ENCODE data around the gene EML6.

The EML6 gene

DNA sequence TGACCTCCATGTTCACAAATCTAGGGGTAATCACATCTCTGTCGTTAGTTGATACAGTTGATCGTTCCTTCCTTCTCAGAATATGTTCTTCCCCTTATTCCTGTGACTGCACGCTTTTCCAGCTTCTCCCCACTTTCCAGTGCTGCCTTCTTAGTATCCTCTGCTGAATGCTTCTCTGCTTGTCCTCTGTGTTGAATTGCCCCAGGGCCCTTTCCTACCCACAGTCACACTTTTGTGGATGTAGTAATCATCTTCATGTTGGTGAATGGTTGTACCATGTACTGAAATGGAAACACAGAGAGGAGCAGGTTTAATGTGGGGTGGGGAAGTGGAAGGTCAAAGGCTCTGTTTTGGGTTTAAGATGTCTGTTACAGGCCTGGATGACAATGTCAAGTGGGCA, 47.2 kb downstream of the EML6 start:
- H4K20me1 ChIP-seq = no peaks in the 10 kb centered on the region
- no peak for TF ChIP-seq Cebpa-rat (IDR thresholded peaks at IDR 0.05)
- H3K4me1 ChIP-seq = no peaks in the 10 kb centered on the region
- H3K27me3 ChIP-seq = no peaks in the 10 kb centered on the region
- no peaks in the 10 kb centered on the region for H3K36me3 ChIP-seq
- no peak overlapping the region for H3K4me3 ChIP-seq
- no peak overlapping the region for H3K9ac ChIP-seq
- H3K4me2 ChIP-seq = no peak overlapping the region
- H3K27ac ChIP-seq = no peak overlapping the region
- H3K9me3 ChIP-seq = peaks cover 8% of the 10 kb centered on the region

DNA sequence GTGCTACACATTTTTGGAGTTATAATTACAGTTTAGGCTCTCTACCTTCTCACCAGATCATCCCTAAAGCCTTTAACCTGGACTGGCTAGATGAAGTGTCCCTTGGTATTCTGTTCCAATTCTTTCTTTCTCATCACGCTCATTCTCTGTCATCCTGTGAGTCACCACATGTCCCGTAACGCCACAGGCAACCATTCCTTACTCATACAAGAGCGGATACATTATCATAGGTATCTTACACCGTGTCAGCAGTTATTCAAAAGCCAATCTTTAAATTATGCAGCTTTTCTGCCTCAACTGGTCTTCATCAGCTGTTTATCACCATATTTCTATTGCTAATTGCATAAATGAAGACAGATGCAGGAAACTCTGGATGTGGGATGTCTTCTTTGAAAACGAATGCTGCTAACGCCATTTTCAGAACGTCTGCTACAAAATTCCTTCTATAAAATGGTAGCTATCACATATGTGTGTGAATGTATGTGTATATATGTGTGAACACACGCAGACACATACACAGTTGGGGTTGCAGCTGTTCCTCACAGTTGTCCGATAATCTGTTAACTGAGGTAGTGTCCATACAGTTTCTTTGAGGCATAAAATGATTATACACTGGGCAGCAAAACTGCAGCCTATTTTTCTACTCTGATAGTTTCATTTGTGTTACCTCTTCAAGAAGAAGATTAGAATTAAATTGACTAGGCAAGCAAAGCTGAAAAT, 47.9 kb downstream of the EML6 start:
- no peak overlapping the region for H3K4me2 ChIP-seq
- no peaks in the 10 kb centered on the region for H3K27me3 ChIP-seq
- H3K27ac ChIP-seq = no peak overlapping the region
- H3K4me1 ChIP-seq = no peaks in the 10 kb centered on the region
- no peaks in the 10 kb centered on the region for H3K36me3 ChIP-seq
- no peak for TF ChIP-seq Cebpa-rat (IDR thresholded peaks at IDR 0.05)
- H3K9me3 ChIP-seq = peaks cover 14% of the 10 kb centered on the region
- no peak overlapping the region for H3K4me3 ChIP-seq
- no peaks in the 10 kb centered on the region for H4K20me1 ChIP-seq
- H3K9ac ChIP-seq = no peak overlapping the region

DNA sequence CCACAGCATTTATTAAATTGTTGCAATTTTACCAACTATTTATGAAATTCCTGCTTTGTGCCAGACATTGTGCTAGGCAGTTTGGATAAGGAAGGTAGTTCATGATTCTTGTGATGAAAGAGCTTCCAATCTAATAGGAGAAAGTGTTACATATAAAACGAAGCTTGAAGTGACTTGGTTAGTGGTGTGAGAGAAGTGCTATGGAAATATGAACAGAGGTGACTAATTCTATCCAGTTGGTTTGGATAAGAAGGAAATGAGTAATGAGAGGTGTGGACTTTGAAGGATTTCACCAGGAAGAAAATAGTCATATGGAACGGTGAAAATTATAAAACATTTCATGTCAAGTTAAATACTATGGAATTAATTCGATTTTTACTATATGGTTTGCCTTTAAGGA, 48.6 kb downstream of the EML6 start:
- no peaks in the 10 kb centered on the region for H3K4me1 ChIP-seq
- peaks cover 14% of the 10 kb centered on the region for H3K9me3 ChIP-seq
- no peak for TF ChIP-seq Cebpa-rat (IDR thresholded peaks at IDR 0.05)
- H3K9ac ChIP-seq = no peak overlapping the region
- H3K27ac ChIP-seq = no peak overlapping the region
- no peak overlapping the region for H3K4me3 ChIP-seq
- H3K27me3 ChIP-seq = no peaks in the 10 kb centered on the region
- no peaks in the 10 kb centered on the region for H4K20me1 ChIP-seq
- no peaks in the 10 kb centered on the region for H3K36me3 ChIP-seq
- H3K4me2 ChIP-seq = no peak overlapping the region

DNA sequence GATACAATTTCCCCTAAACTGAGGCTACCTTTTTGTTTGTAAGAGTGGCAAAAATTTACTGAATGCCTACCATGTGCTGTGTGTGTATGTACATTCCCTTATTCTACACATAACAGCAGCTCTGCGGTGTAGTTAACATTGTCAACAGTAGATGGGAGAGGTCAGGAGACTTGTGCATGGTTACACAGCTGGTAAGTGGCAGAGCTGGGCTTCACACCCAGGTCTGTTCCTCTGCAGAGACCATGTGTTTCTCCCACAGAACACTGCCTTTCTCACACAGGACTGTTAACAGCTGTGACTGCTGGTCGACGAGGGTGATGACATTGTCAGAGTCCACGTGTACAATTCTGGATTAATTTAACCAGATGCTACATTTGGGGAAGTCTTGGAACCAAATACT, 49.1 kb downstream of the EML6 start:
- no peaks in the 10 kb centered on the region for H4K20me1 ChIP-seq
- no peak overlapping the region for H3K27ac ChIP-seq
- no peak overlapping the region for H3K4me3 ChIP-seq
- no peak overlapping the region for H3K9ac ChIP-seq
- H3K9me3 ChIP-seq = peaks cover 14% of the 10 kb centered on the region
- H3K4me2 ChIP-seq = no peak overlapping the region
- no peaks in the 10 kb centered on the region for H3K36me3 ChIP-seq
- no peaks in the 10 kb centered on the region for H3K4me1 ChIP-seq
- no peaks in the 10 kb centered on the region for H3K27me3 ChIP-seq
- no peak for TF ChIP-seq Cebpa-rat (IDR thresholded peaks at IDR 0.05)

- no peak overlapping the region for H3K4me3 ChIP-seq
- peaks cover 14% of the 10 kb centered on the region for H3K9me3 ChIP-seq
- no peaks in the 10 kb centered on the region for H3K4me1 ChIP-seq
- TF ChIP-seq Cebpa-rat (IDR thresholded peaks at IDR 0.05) = no peak
- no peak overlapping the region for H3K9ac ChIP-seq
- no peak overlapping the region for H3K27ac ChIP-seq
- H3K36me3 ChIP-seq = no peaks in the 10 kb centered on the region
- H3K27me3 ChIP-seq = no peaks in the 10 kb centered on the region
- no peak overlapping the region for H3K4me2 ChIP-seq
- no peaks in the 10 kb centered on the region for H4K20me1 ChIP-seq
These were observed 49.8 kb downstream of the EML6 start for GRCh38 chr2:54773233-54773632.

- Histone ChIP-seq H3K4me1 (no peaks in the 10 kb centered on the region), H3K36me3 (no peaks in the 10 kb centered on the region), H3K27ac (no peak overlapping the region), H3K4me3 (no peak overlapping the region), H3K4me2 (no peak overlapping the region), H3K27me3 (no peaks in the 10 kb centered on the region), H4K20me1 (no peaks in the 10 kb centered on the region), H3K9ac (no peak overlapping the region), H3K9me3 (peaks cover 14% of the 10 kb centered on the region)
- no peak for TF ChIP-seq Cebpa-rat (IDR thresholded peaks at IDR 0.05)
These were observed 50.4 kb downstream of the EML6 start for GRCh38 chr2:54773838-54774237.

- H3K9me3 ChIP-seq = peaks cover 14% of the 10 kb centered on the region
- H4K20me1 ChIP-seq = no peaks in the 10 kb centered on the region
- TF ChIP-seq Cebpa-rat (IDR thresholded peaks at IDR 0.05) = no peak
- no peak overlapping the region for H3K4me2 ChIP-seq
- no peak overlapping the region for H3K9ac ChIP-seq
- H3K27ac ChIP-seq = no peak overlapping the region
- no peaks in the 10 kb centered on the region for H3K4me1 ChIP-seq
- H3K4me3 ChIP-seq = no peak overlapping the region
- H3K27me3 ChIP-seq = no peaks in the 10 kb centered on the region
- no peaks in the 10 kb centered on the region for H3K36me3 ChIP-seq
These were observed 52.2 kb downstream of the EML6 start for GRCh38 chr2:54775710-54776109.

DNA sequence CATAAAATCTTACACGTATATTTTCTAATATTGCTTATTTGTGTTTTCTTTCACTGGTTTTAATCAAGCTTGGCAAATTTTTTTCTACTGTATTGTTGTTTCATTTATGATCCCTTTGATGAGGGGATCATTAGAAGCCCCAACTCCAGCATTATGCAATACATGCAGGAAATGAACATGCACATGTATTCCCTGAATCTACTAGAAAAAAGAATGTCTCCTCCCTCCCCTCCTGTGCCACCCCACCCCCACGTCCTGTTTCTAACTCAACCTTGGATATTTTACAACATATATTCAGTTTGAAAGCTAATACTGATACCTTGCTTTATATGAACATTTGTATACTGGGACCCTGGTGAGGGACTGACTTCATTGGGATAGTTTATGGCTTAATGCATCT, 53.0 kb downstream of the EML6 start:
- no peaks in the 10 kb centered on the region for H3K27me3 ChIP-seq

DNA sequence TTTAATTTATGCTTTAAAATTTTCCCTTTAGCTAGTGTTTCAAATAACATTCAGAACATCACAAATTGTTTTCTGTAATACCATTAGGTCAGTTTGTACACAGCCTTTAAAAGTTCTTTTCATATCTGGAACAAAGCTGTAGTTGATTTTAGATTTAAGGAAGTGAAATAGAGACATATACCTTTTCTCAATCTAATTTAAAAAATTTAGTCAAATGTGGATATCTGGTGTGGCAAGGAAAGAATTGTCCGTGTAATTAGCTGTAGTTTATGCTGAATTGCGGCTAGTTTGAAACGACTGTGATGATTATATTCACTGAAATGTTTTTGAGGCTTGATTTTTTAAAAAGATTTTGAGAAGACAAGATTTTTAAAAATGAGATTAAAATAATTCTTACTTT, 59.9 kb downstream of the EML6 start:
- no peak overlapping the region for H3K27ac ChIP-seq

More for the DNA sequence above, 53.0 kb downstream of the EML6 start:
- Histone ChIP-seq H3K4me2 (no peak overlapping the region), H3K36me3 (no peaks in the 10 kb centered on the region), H4K20me1 (no peaks in the 10 kb centered on the region), H3K9me3 (peaks cover 14% of the 10 kb centered on the region), H3K27ac (no peak overlapping the region), H3K4me3 (no peak overlapping the region), H3K9ac (no peak overlapping the region), H3K4me1 (no peaks in the 10 kb centered on the region)
- no peak for TF ChIP-seq Cebpa-rat (IDR thresholded peaks at IDR 0.05)

DNA sequence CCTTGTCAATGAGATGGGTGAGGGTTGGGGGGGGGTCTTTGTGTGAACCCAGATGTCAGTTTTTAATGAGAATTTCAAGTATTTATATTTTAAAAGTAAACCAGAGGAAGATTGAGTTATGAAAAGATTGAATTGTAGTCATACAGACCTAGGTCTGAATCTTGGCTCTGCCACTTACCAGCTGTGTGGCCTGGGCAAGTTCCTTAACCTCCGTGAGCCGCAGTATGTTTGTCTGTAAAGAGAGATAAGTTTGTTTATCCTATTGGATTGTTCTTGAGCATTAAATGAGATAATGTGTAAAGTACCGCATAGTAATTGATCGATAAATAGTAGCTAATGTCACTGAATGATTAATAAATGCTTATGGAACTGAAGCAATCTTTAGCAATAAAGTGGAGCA, 63.8 kb downstream of the EML6 start:
- Histone ChIP-seq H3K4me1 (no peaks in the 10 kb centered on the region), H3K9me3 (no peaks in the 10 kb centered on the region), H4K20me1 (no peaks in the 10 kb centered on the region), H3K36me3 (no peaks in the 10 kb centered on the region), H3K27me3 (no peaks in the 10 kb centered on the region), H3K9ac (no peak overlapping the region), H3K4me2 (no peak overlapping the region), H3K4me3 (no peak overlapping the region), H3K27ac (no peak overlapping the region)
- no peak for TF ChIP-seq Cebpa-rat (IDR thresholded peaks at IDR 0.05)

More for the DNA sequence above, 59.9 kb downstream of the EML6 start:
- no peak overlapping the region for H3K9ac ChIP-seq
- H3K4me1 ChIP-seq = no peaks in the 10 kb centered on the region
- H3K9me3 ChIP-seq = no peaks in the 10 kb centered on the region
- TF ChIP-seq Cebpa-rat (IDR thresholded peaks at IDR 0.05) = no peak
- H3K4me2 ChIP-seq = no peak overlapping the region
- H3K27me3 ChIP-seq = no peaks in the 10 kb centered on the region
- no peak overlapping the region for H3K4me3 ChIP-seq
- no peaks in the 10 kb centered on the region for H3K36me3 ChIP-seq
- H4K20me1 ChIP-seq = no peaks in the 10 kb centered on the region

Data from BLaER1 (cell line).